Stomach (tissue), 9 donors: ENCODE results near the gene BCL2L12. TPM values are rescaled to one million over a fixed set of nuclear protein-coding genes. Genes with fewer than 3 reads are reported as not detected.

Experiments used
- DNase-seq, 2 donors: peaks; one replicate each; pipeline versions ENCODE4 v3.0.0 to v3.0.0-alpha.2; 2013 to 2019
- H3K27ac ChIP-seq, 5 donors: fragments of 200-600 bp in 4 of 5; sonication (generic) in 4 of 5; one replicate each; pipeline ENCODE4 v1.5.1; 2013 to 2019; ENCODE audit warnings: mild to moderate bottlenecking in 1 of 5, moderate library complexity in 1 of 5
- H3K27me3 ChIP-seq, 3 donors: fragments of 200-600 bp; sonication (generic); one replicate each; pipeline ENCODE4 v1.5.1; 2017 to 2019; ENCODE audit warnings: mixed run types in 1 of 3
- H3K36me3 ChIP-seq, 4 donors: fragments of 200-600 bp; sonication (generic); 1 replicate in 3 of 4; 2 replicates in 1 of 4; pipeline ENCODE4 v1.5.1; 2016 to 2019
- H3K4me1 ChIP-seq, 4 donors: fragments of 200-600 bp; sonication (generic); one replicate each; pipeline ENCODE4 v1.5.1; 2016 to 2019
- H3K4me3 ChIP-seq, 4 donors: fragments of 200-600 bp; sonication (generic) in 3 of 4; one replicate each; pipeline ENCODE4 v1.5.1; 2016 to 2019; ENCODE audit warnings: mild to moderate bottlenecking in 1 of 4
- H3K9me3 ChIP-seq, 4 donors: fragments of 200-600 bp; sonication (generic); one replicate each; pipeline ENCODE4 v1.5.1; 2016 to 2019
- CTCF ChIP-seq, 7 experiments: fragments of 450-650 bp in 4 of 7; fragments of 200-600 bp in 3 of 7; sonication (generic) in 3 of 7; IDR thresholded peaks; one replicate each; pipeline ENCODE4 v1.5.1; 2016 to 2019; ENCODE audit warnings: antibody characterized with exemption in 7 of 7, control low read depth in 2 of 7, mild to moderate bottlenecking in 1 of 7
- EP300 ChIP-seq: sonication (generic); formaldehyde crosslinking; IDR thresholded peaks from one replicate; pipeline ENCODE4 v1.6.1; 2017; ENCODE audit warnings: antibody characterized with exemption
- POLR2A ChIP-seq, 4 donors: fragments of 450-650 bp; IDR thresholded peaks; one replicate each; pipeline ENCODE4 v1.6.1; 2016; ENCODE audit warnings: antibody characterized with exemption in 4 of 4, control low read depth in 2 of 4, mild to moderate bottlenecking in 1 of 4, moderate library complexity in 1 of 4
- POLR2AphosphoS5 ChIP-seq, 3 donors: sonication (generic); formaldehyde crosslinking; IDR thresholded peaks; one replicate each; pipeline ENCODE4 v1.6.1; 2016; ENCODE audit warnings: antibody characterized with exemption in 3 of 3
- WGBS, 5 donors: extraction: QIAGEN DNeasy Blood & Tissue Kit in 3 of 5; methylation state at CpG; one replicate each; pipeline versions ENCODE4 v1.1.5 to v1.1.7; 2013 to 2018; 5-methylcytosine and 5-hydroxymethylcytosine counted together
- intact Hi-C: fragments of 100-400 bp; cut with DNase I; formaldehyde crosslinking; loops from one replicate; pipeline ENCODE4 v1.15.1; 2023; ENCODE audit warnings: low total_unique reads
- polyA plus RNA-seq, 3 donors: library from polyadenylated mRNA; stranded (reverse); fragments of 200-250 nt; gene quantifications; one replicate each; pipeline ENCODE4 v1.2.3, GENCODE V29; 2013
- total RNA-seq, 5 donors: library from RNA; depleted of rRNA; stranded (reverse); fragments of >200 nt; gene quantifications; one replicate each; pipeline versions ENCODE4 v1.1.0 to v1.2.3, GENCODE V29; 2014 to 2016
- donor health status: healthy with polysubstance abuse.
- donor health status: Bipolar disorder and iron deficiency.
- donor health status: healthy.

Gene BCL2L12
- total and polyA plus RNA-seq, 8 donors, result 2.3 to 23.3 (median 9.4) TPM

- DNase-seq, result no peak
- TF ChIP-seq EP300, result no peak
- no peak for TF ChIP-seq POLR2AphosphoS5 (IDR thresholded peaks at IDR 0.05)
- Histone ChIP-seq H3K4me1 (peaks cover 0 to 4% (median 0%) of the 10 kb centered on the region in 4 donors), H3K27ac (no peak overlapping the region), H3K27me3 (peaks cover 0 to 21% (median 9%) of the 10 kb centered on the region in 3 donors), H3K36me3 (no peaks in the 10 kb centered on the region), H3K4me3 (no peak overlapping the region), H3K9me3 (no peaks in the 10 kb centered on the region)
- intact Hi-C loops, result loop anchor here (10.0 kb wide), 1 partner anchor 93 kb away; no protein-coding TSS in a partner anchor
- 28 to 51% (median 39%) methylated on average over 26 to 40 of the region's 40 CpGs for WGBS, 5 donors
These were observed 35.6 kb downstream of the BCL2L12 start for GRCh38 chr19:49701271-49701786.

GRCh38 chr19:49704888-49705642 lies 39.3 kb downstream of the BCL2L12 start:
- Histone ChIP-seq H3K4me3 (no peak overlapping the region), H3K4me1 (peaks cover 0 to 4% (median 0%) of the 10 kb centered on the region in 4 donors), H3K27ac (no peak overlapping the region), H3K9me3 (no peaks in the 10 kb centered on the region), H3K27me3 (peaks cover 0 to 21% (median 9%) of the 10 kb centered on the region in 3 donors), H3K36me3 (no peaks in the 10 kb centered on the region)
- DNase-seq, result no peak
- intact Hi-C loops, result loop anchor here (10.0 kb wide), 1 partner anchor 90 kb away; no protein-coding TSS in a partner anchor
- TF ChIP-seq POLR2AphosphoS5 (IDR thresholded peaks at IDR 0.05), result no peak
- TF ChIP-seq POLR2A (IDR thresholded peaks at IDR 0.05), result no peak
- TF ChIP-seq CTCF (IDR thresholded peaks at IDR 0.05), result no peak
- no peak for TF ChIP-seq EP300
- 85 to 89% (median 88%) methylated on average over 12 to 22 of the region's 22 CpGs for WGBS, 5 donors

- WGBS, 5 donors, result 80 to 89% (median 88%) methylated on average over 9 to 16 of the region's 16 CpGs
- TF ChIP-seq EP300 (no peak), POLR2A (IDR thresholded peaks at IDR 0.05) (no peak), CTCF (IDR thresholded peaks at IDR 0.05) (no peak), POLR2AphosphoS5 (IDR thresholded peaks at IDR 0.05) (no peak)
- no peak for DNase-seq
- H3K36me3 ChIP-seq, result no peaks in the 10 kb centered on the region
- intact Hi-C loops, result loop anchor here (10.0 kb wide), 1 partner anchor 89 kb away; no protein-coding TSS in a partner anchor
- peaks cover 0 to 4% (median 0%) of the 10 kb centered on the region in 4 donors for H3K4me1 ChIP-seq
- H3K9me3 ChIP-seq, result no peaks in the 10 kb centered on the region
- H3K27me3 ChIP-seq, result peaks cover 0 to 14% (median 6%) of the 10 kb centered on the region in 3 donors
- no peak overlapping the region for H3K27ac ChIP-seq
- no peak overlapping the region for H3K4me3 ChIP-seq
These were observed 40.2 kb downstream of the BCL2L12 start for GRCh38 chr19:49705919-49706318.

- WGBS, 5 donors, result 90 to 95% (median 93%) methylated on average over 20 of the region's 20 CpGs
- DNase-seq, result no peak
- Histone ChIP-seq H3K4me1 (no peaks in the 10 kb centered on the region), H3K27me3 (no peaks in the 10 kb centered on the region), H3K27ac (no peak overlapping the region), H3K36me3 (no peaks in the 10 kb centered on the region), H3K9me3 (no peaks in the 10 kb centered on the region), H3K4me3 (no peak overlapping the region)
- intact Hi-C loops, result no loop called here
- TF ChIP-seq EP300 (no peak), POLR2A (IDR thresholded peaks at IDR 0.05) (no peak), POLR2AphosphoS5 (IDR thresholded peaks at IDR 0.05) (no peak), CTCF (IDR thresholded peaks at IDR 0.05) (no peak)
These were observed 44.7 kb downstream of the BCL2L12 start for GRCh38 chr19:49710372-49710951.
